A549 treated with Mapracorat at 1 μM for 4 hours (cell line): ENCODE results near the gene DBX2. TPM values are rescaled to one million over a fixed set of nuclear protein-coding genes. Genes with fewer than 3 reads are reported as not detected.

ENCODE experiments used
- total RNA-seq: library from RNA; stranded (reverse); fragments of 200-300 nt; extraction: Qiagen RNA extraction; gene quantifications from 5 replicates; pipeline ENCODE4 v1.2.3, GENCODE V29; 2022

The DBX2 gene
- not detected in 5 replicates for total RNA-seq

DNA sequence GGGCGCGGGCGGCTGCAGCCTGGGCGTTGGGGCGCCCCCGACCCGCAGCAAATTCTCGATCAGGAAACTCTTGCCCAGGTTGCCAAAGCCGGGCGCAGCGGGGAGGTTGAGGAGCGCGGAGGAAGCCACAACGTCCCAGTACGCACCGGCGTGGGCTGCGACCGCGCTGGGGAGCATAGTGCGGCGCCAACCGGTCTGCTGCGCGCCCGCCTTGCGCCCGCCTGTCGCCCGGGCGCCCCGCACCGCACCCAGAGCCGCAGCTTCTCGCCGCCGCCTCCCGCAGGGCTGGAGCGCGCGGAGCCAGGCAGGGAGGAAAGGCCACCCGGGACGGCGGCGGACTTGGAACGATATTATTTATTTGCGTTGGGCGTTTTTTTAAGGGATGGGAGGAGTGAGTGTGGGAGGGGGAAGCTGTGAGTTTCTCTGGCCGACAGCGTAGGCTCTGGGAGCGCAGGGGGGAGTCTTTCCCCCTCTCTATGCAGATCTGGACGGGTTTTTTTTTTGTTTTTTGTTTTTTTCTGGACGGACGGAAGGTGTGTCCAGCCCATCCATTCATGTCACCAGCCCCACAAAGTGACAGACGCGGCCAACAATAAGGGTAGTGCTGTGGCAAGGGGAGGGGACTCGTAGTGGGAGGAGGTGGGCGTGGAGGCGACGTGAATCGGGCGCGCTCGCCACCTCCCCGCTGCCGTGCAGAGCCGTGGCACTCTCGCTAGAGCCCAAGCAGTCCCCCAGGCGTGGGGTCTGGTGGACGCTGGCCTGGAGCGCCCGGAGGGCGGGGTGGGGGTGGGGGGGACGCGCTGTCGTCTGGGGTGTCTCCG lies at the start of gene DBX2:
TSS of gene DBX2 (minus strand) at position 349 of the 821 bp plus-strand sequence. CDS start at position 177, 172 bp downstream.

Other genes starting within 250 kb of the DBX2 start
- 0.11 to 0.13 TPM in 2 of 5 replicates, not detected in the others for gene NELL2, start 174.8 kb downstream of the DBX2 start, total RNA-seq
- gene ANO6, start 165.0 kb upstream of the DBX2 start, total RNA-seq = 48.0 to 63.6 TPM (median 57.0 TPM) in 5 replicates